Measurements from ENCODE around the gene RBM3. TPM values are rescaled to one million over a fixed set of nuclear protein-coding genes. Genes with fewer than 3 reads are reported as not detected.
"Not testable (repeated sequence)": the region's sequence is repeated elsewhere in the genome, so short reads cannot be mapped to it uniquely, and the experiment has no call there.

RBM3 gene
- total and polyA plus RNA-seq, 4 donors: 128 to 299 (median 240) TPM

GRCh38 chrX:48539345-48540027, 34.8 kb upstream of the RBM3 start, which contains the start of gene TBC1D25:
TBC1D25 (plus strand) TSS chrX:48539714; CDS start chrX:48539798, 84 bp downstream.
- H3K27me3 ChIP-seq (ENCODE audit: control insufficient read depth in 1 of 2, insufficient read depth in 2 of 2, low read length in 1 of 2): no peaks in the 10 kb centered on the region
- peak; percentile 94 for ATAC-seq (ENCODE audit: low FRiP score)
- no peaks in the 10 kb centered on the region for H3K9me3 ChIP-seq (ENCODE audit: control insufficient read depth, low read length)
- H3K4me1 ChIP-seq (ENCODE audit: control insufficient read depth in 1 of 2, insufficient read depth in 2 of 2, low read length in 2 of 2): no peaks in the 10 kb centered on the region
- 0 to 41% methylated on average over 59 of the region's 59 CpGs for WGBS, 2 donors
- intact Hi-C loops (cut with DNase I): no loop called here
- H3K36me3 ChIP-seq (ENCODE audit: control insufficient read depth in 1 of 2, insufficient read depth in 2 of 2, low read length in 1 of 2): no peaks in the 10 kb centered on the region
- DNase-seq: peak; percentile 98
- H3K27ac ChIP-seq (ENCODE audit: low read depth in 1 of 2, low read length in 2 of 2): peak within 1 kb of the TSS in 1 of 2 donors; percentile 37
- H3K4me3 ChIP-seq (ENCODE audit: low read length in 2 of 2): peak within 1 kb of the TSS in 1 of 2 donors; percentile 36

GRCh38 chrX:48540028-48540375, 34.3 kb upstream of the RBM3 start:
- Histone ChIP-seq H3K27ac (ENCODE audit: low read depth in 1 of 2, low read length in 2 of 2) (no peak overlapping the region), H3K4me3 (ENCODE audit: low read length in 2 of 2) (peak overlapping the region in 1 of 2 donors; percentile 36), H3K36me3 (ENCODE audit: control insufficient read depth in 1 of 2, insufficient read depth in 2 of 2, low read length in 1 of 2) (no peaks in the 10 kb centered on the region), H3K4me1 (ENCODE audit: control insufficient read depth in 1 of 2, insufficient read depth in 2 of 2, low read length in 2 of 2) (no peaks in the 10 kb centered on the region), H3K27me3 (ENCODE audit: control insufficient read depth in 1 of 2, insufficient read depth in 2 of 2, low read length in 1 of 2) (no peaks in the 10 kb centered on the region), H3K9me3 (ENCODE audit: control insufficient read depth, low read length) (no peaks in the 10 kb centered on the region)
- intact Hi-C loops (cut with DNase I): no loop called here
- ATAC-seq (ENCODE audit: low FRiP score) (peak; percentile 53), DNase-seq (no peak)
- 4 to 25% methylated on average over 12 of the region's 12 CpGs for WGBS, 2 donors

GRCh38 chrX:48540480-48540879, 33.8 kb upstream of the RBM3 start:
- no peaks in the 10 kb centered on the region for H3K4me1 ChIP-seq (ENCODE audit: control insufficient read depth in 1 of 2, insufficient read depth in 2 of 2, low read length in 2 of 2)
- H3K36me3 ChIP-seq (ENCODE audit: control insufficient read depth in 1 of 2, insufficient read depth in 2 of 2, low read length in 1 of 2): no peaks in the 10 kb centered on the region
- peak overlapping the region in 1 of 2 donors; percentile 36 for H3K4me3 ChIP-seq (ENCODE audit: low read length in 2 of 2)
- WGBS, 2 donors: 82 to 91% methylated on average over 7 of the region's 7 CpGs
- intact Hi-C loops (cut with DNase I): no loop called here
- no peaks in the 10 kb centered on the region for H3K27me3 ChIP-seq (ENCODE audit: control insufficient read depth in 1 of 2, insufficient read depth in 2 of 2, low read length in 1 of 2)
- H3K27ac ChIP-seq (ENCODE audit: low read depth in 1 of 2, low read length in 2 of 2): no peak overlapping the region
- ATAC-seq (ENCODE audit: low FRiP score) (no peak), DNase-seq (no peak)
- H3K9me3 ChIP-seq (ENCODE audit: control insufficient read depth, low read length): no peaks in the 10 kb centered on the region

GRCh38 chrX:48541140-48541814, 33.0 kb upstream of the RBM3 start:
- WGBS, 2 donors: 84% methylated on average over 10 of the region's 10 CpGs
- no peaks in the 10 kb centered on the region for H3K9me3 ChIP-seq (ENCODE audit: control insufficient read depth, low read length)
- no peak overlapping the region for H3K27ac ChIP-seq (ENCODE audit: low read depth in 1 of 2, low read length in 2 of 2)
- intact Hi-C loops (cut with DNase I): no loop called here
- DNase-seq (no peak), ATAC-seq (ENCODE audit: low FRiP score) (no peak)
- H3K4me1 ChIP-seq (ENCODE audit: control insufficient read depth in 1 of 2, insufficient read depth in 2 of 2, low read length in 2 of 2): no peaks in the 10 kb centered on the region
- no peaks in the 10 kb centered on the region for H3K36me3 ChIP-seq (ENCODE audit: control insufficient read depth in 1 of 2, insufficient read depth in 2 of 2, low read length in 1 of 2)
- H3K27me3 ChIP-seq (ENCODE audit: control insufficient read depth in 1 of 2, insufficient read depth in 2 of 2, low read length in 1 of 2): no peaks in the 10 kb centered on the region
- no peak overlapping the region for H3K4me3 ChIP-seq (ENCODE audit: low read length in 2 of 2)

- intact Hi-C loops (cut with DNase I): no loop called here
Observed at GRCh38 chrX:48548871-48549270, 25.4 kb upstream of the RBM3 start.

GRCh38 chrX:48555731-48556325, 18.5 kb upstream of the RBM3 start:
- H3K36me3 ChIP-seq (ENCODE audit: control insufficient read depth in 1 of 2, insufficient read depth in 2 of 2, low read length in 1 of 2); H3K9me3 ChIP-seq (ENCODE audit: control insufficient read depth, low read length); H3K27me3 ChIP-seq (ENCODE audit: control insufficient read depth in 1 of 2, insufficient read depth in 2 of 2, low read length in 1 of 2); intact Hi-C loops (cut with DNase I); H3K4me3 ChIP-seq (ENCODE audit: low read length in 2 of 2); DNase-seq; H3K27ac ChIP-seq (ENCODE audit: low read depth in 1 of 2, low read length in 2 of 2); ATAC-seq (ENCODE audit: low FRiP score); H3K4me1 ChIP-seq (ENCODE audit: control insufficient read depth in 1 of 2, insufficient read depth in 2 of 2, low read length in 2 of 2): not testable (repeated sequence)
- 13 to 48% methylated on average over 9 of the region's 9 CpGs for WGBS, 2 donors

More at GRCh38 chrX:48548871-48549270, 25.4 kb upstream of the RBM3 start:
- H3K36me3 ChIP-seq (ENCODE audit: control insufficient read depth in 1 of 2, insufficient read depth in 2 of 2, low read length in 1 of 2): no peaks in the 10 kb centered on the region
- WGBS, 2 donors: 85 to 91% methylated on average over 3 of the region's 3 CpGs
- no peak for DNase-seq
- no peak overlapping the region for H3K4me3 ChIP-seq (ENCODE audit: low read length in 2 of 2)
- no peaks in the 10 kb centered on the region for H3K9me3 ChIP-seq (ENCODE audit: control insufficient read depth, low read length)
- no peaks in the 10 kb centered on the region for H3K27me3 ChIP-seq (ENCODE audit: control insufficient read depth in 1 of 2, insufficient read depth in 2 of 2, low read length in 1 of 2)
- no peaks in the 10 kb centered on the region for H3K4me1 ChIP-seq (ENCODE audit: control insufficient read depth in 1 of 2, insufficient read depth in 2 of 2, low read length in 2 of 2)
- no peak for ATAC-seq (ENCODE audit: low FRiP score)
- H3K27ac ChIP-seq (ENCODE audit: low read depth in 1 of 2, low read length in 2 of 2): no peak overlapping the region

GRCh38 chrX:48558271-48558670, 16.0 kb upstream of the RBM3 start:
- intact Hi-C loops (cut with DNase I): no loop called here
- Histone ChIP-seq H3K9me3 (ENCODE audit: control insufficient read depth, low read length) (no peaks in the 10 kb centered on the region), H3K4me3 (ENCODE audit: low read length in 2 of 2) (no peak overlapping the region), H3K36me3 (ENCODE audit: control insufficient read depth in 1 of 2, insufficient read depth in 2 of 2, low read length in 1 of 2) (peaks cover 0 to 5% of the 10 kb centered on the region in 2 donors), H3K27me3 (ENCODE audit: control insufficient read depth in 1 of 2, insufficient read depth in 2 of 2, low read length in 1 of 2) (no peaks in the 10 kb centered on the region), H3K27ac (ENCODE audit: low read depth in 1 of 2, low read length in 2 of 2) (no peak overlapping the region), H3K4me1 (ENCODE audit: control insufficient read depth in 1 of 2, insufficient read depth in 2 of 2, low read length in 2 of 2) (no peaks in the 10 kb centered on the region)
- 39 to 70% methylated on average over 4 of the region's 4 CpGs for WGBS, 2 donors
- ATAC-seq (ENCODE audit: low FRiP score) (peak; percentile 53), DNase-seq (no peak)

- WGBS, 2 donors: 94 to 96% methylated on average over 24 of the region's 24 CpGs
- DNase-seq (no peak), ATAC-seq (ENCODE audit: low FRiP score) (no peak)
- Histone ChIP-seq H3K4me3 (ENCODE audit: low read length in 2 of 2) (no peak overlapping the region), H3K27ac (ENCODE audit: low read depth in 1 of 2, low read length in 2 of 2) (no peak overlapping the region), H3K4me1 (ENCODE audit: control insufficient read depth in 1 of 2, insufficient read depth in 2 of 2, low read length in 2 of 2) (no peaks in the 10 kb centered on the region), H3K9me3 (ENCODE audit: control insufficient read depth, low read length) (no peaks in the 10 kb centered on the region), H3K27me3 (ENCODE audit: control insufficient read depth in 1 of 2, insufficient read depth in 2 of 2, low read length in 1 of 2) (no peaks in the 10 kb centered on the region), H3K36me3 (ENCODE audit: control insufficient read depth in 1 of 2, insufficient read depth in 2 of 2, low read length in 1 of 2) (peaks cover 0 to 5% of the 10 kb centered on the region in 2 donors)
- intact Hi-C loops (cut with DNase I): no loop called here
Observed at GRCh38 chrX:48559636-48560035, 14.6 kb upstream of the RBM3 start.

Data from aorta (tissue), 5 donors.